Measurements from ENCODE around the gene DYSF. TPM values are rescaled to one million over a fixed set of nuclear protein-coding genes. Genes with fewer than 3 reads are reported as not detected.

Gene DYSF
- total and polyA plus RNA-seq, 8 donors: 1.1 to 5.5 (median 2.1) TPM

DNA sequence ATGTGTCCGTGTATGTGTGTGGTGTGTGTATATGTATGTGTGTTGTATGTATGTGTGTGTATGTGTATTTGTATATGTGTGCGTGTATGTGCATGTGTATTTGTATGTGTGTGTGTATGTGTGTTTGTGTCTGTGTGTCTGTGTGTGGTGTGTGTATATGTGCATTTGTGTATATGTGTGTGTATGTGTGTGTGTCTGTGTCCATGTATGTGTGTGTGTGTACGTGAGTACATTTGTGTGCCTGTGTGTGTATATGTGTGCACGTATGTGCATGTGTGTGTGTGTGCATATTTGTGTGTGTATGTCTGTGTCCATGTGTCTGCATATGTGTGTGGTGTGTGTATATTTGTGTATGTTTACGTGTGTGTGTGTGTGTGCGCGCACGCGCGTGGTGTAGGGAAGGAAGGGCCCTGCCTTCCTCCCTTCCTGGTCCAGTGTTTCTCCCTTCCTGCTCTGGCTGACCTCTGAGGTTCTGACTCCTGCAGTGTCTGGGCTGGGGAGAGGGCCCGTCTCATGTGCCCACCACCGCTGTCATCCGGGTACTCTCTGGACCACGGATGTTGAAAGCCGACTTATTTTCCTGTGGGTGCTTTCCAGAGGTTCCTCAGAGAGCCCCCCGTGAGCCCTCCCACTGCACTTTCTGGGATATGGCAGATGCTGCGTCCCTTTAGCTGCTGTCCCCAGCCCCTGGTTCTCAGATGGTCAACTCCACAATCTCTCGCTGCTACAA, 209.5 kb downstream of the DYSF start:
- intact Hi-C loops (cut with DNase I): no loop called here
- FAIRE-seq (no peak), ATAC-seq (no peak), DNase-seq (peak in 1 of 6 donors; percentile 17)
- Histone ChIP-seq H3K9me3 (no peaks in the 10 kb centered on the region), H3K4me3 (no peak overlapping the region), H3K27me3 (no peaks in the 10 kb centered on the region), H3K27ac (no peak overlapping the region), H3K36me3 (no peaks in the 10 kb centered on the region), H3K4me1 (no peaks in the 10 kb centered on the region)
- 89 to 90% methylated on average over 18 of the region's 18 CpGs for WGBS, 2 donors
- no peak for TF ChIP-seq CTCF (IDR thresholded peaks at IDR 0.05)

DNA sequence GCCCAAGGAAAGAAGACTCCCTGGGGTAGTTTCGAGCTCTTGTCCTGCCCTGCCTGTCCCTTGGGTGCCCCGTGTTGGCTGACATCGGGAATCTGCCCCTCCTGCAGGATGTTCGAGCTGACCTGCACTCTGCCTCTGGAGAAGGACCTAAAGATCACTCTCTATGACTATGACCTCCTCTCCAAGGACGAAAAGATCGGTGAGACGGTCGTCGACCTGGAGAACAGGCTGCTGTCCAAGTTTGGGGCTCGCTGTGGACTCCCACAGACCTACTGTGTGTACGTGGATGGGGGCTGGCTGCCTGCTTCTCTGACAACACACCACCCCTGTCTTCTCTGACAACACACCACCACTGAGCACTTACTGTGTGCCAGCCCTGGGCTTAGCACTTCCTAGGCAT, 210.8 kb downstream of the DYSF start:
- Histone ChIP-seq H3K36me3 (no peaks in the 10 kb centered on the region), H3K4me1 (no peaks in the 10 kb centered on the region), H3K27me3 (no peaks in the 10 kb centered on the region), H3K27ac (no peak overlapping the region), H3K9me3 (no peaks in the 10 kb centered on the region), H3K4me3 (no peak overlapping the region)
- 83 to 84% methylated on average over 11 of the region's 11 CpGs for WGBS, 2 donors
- intact Hi-C loops (cut with DNase I): no loop called here
- ATAC-seq (no peak), DNase-seq (peak in 1 of 6 donors; percentile 25), FAIRE-seq (no peak)
- TF ChIP-seq CTCF (IDR thresholded peaks at IDR 0.05): no peak

- no peaks in the 10 kb centered on the region for H3K36me3 ChIP-seq
- no peaks in the 10 kb centered on the region for H3K9me3 ChIP-seq
- H3K4me1 ChIP-seq: no peaks in the 10 kb centered on the region
- no peak for TF ChIP-seq CTCF (IDR thresholded peaks at IDR 0.05)
- ATAC-seq (no peak), DNase-seq (peak in 1 of 6 donors; percentile 36), FAIRE-seq (no peak)
- H3K27me3 ChIP-seq: no peaks in the 10 kb centered on the region
- intact Hi-C loops (cut with DNase I): no loop called here
- H3K27ac ChIP-seq: no peak overlapping the region
- 92 to 96% methylated on average over 11 of the region's 11 CpGs for WGBS, 2 donors
- H3K4me3 ChIP-seq: no peak overlapping the region
Measured at GRCh38 chr2:71665168-71666093, 212.1 kb downstream of the DYSF start.

- H3K4me3 ChIP-seq: no peak overlapping the region
- DNase-seq (no peak), ATAC-seq (no peak), FAIRE-seq (no peak)
- no peaks in the 10 kb centered on the region for H3K27me3 ChIP-seq
- no peaks in the 10 kb centered on the region for H3K9me3 ChIP-seq
- TF ChIP-seq CTCF (IDR thresholded peaks at IDR 0.05): no peak
- H3K27ac ChIP-seq: no peak overlapping the region
- H3K36me3 ChIP-seq: no peaks in the 10 kb centered on the region
- intact Hi-C loops (cut with DNase I): no loop called here
- no peaks in the 10 kb centered on the region for H3K4me1 ChIP-seq
- 95 to 96% methylated on average over 5 of the region's 5 CpGs for WGBS, 2 donors
Measured at GRCh38 chr2:71666094-71666474, 212.7 kb downstream of the DYSF start.
